HCT116 (cell line): ENCODE results near the gene ADGRD1. TPM values are rescaled to one million over a fixed set of nuclear protein-coding genes. Genes with fewer than 3 reads are reported as not detected.

Experiments used
- ATAC-seq: fragments of 200-7000 bp; cut with Tn5 transposase; 2 replicates; pipeline ENCODE4 v1.9.1; 2020; ENCODE audit warnings: mild to moderate bottlenecking, moderate library complexity
- BruUV-seq: library from RNA; stranded (reverse); fragments of 400-500 nt; replicated peaks from 2 replicates; lab custom pipeline; 2021; lab: Mats Ljungman, UMichigan
- CTCF ChIA-PET: fragments of 300-600 bp; sonication (Branson Sonifier 250); formaldehyde crosslinking; loops from one replicate; lab custom pipeline; 2021; ENCODE audit warnings: antibody characterized with exemption; lab: Charles Lee
- POLR2A ChIA-PET: fragments of 300-600, 350-600 bp; sonication (Branson Sonifier 250); formaldehyde crosslinking; loops from one replicate; lab custom pipeline; 2021; ENCODE audit warnings: antibody characterized with exemption; lab: Charles Lee
- RAD21 ChIA-PET, 2 experiments: fragments of 300-600 bp; sonication (Branson Sonifier 250); formaldehyde crosslinking; loops; one replicate each; lab custom pipeline; 2023; ENCODE audit warnings: low total read pairs in 2 of 2; ENCODE audit not compliant: uncharacterized antibody in 2 of 2, unreplicated experiment in 2 of 2, low non-redundant PET in 1 of 2; lab: Charles Lee
- DNase-seq: peaks from one replicate; pipeline ENCODE4 v3.0.0-alpha.2; 2010; ENCODE audit warnings: low read depth, low spot score
- H2AFZ ChIP-seq: fragments of 200-600 bp; shearing (Covaris generic), sonication (generic); 2 replicates; pipeline ENCODE4 v1.6.1; 2017; ENCODE audit warnings: low read depth, mixed run types, mixed read lengths, antibody characterized with exemption, low read length; ENCODE audit not compliant: poor library complexity, severe bottlenecking
- H3K27ac ChIP-seq: 2 replicates; pipeline ENCODE4 v1.5.1; 2012; ENCODE audit warnings: low read depth, low read length
- H3K27me3 ChIP-seq: fragments of 200-600 bp; sonication (generic); 2 replicates; pipeline ENCODE4 v1.6.1; 2016; ENCODE audit warnings: mixed run types, low read length, mixed read lengths; ENCODE audit not compliant: insufficient read depth
- H3K36me3 ChIP-seq, 2 experiments: fragments of 200-500 bp in 1 of 2; fragments of 200-600 bp in 1 of 2; sonication (Bioruptor generic) in 1 of 2; sonication (generic) in 1 of 2; 2 replicates each; pipeline versions ENCODE4 v1.5.1 to v1.6.1; 2014 to 2016; ENCODE audit warnings: low read length in 2 of 2, inconsistent platforms in 1 of 2, mixed read lengths in 1 of 2, mixed run types in 1 of 2; ENCODE audit not compliant: insufficient read depth in 2 of 2, control insufficient read depth in 1 of 2
- H3K4me1 ChIP-seq, 2 experiments: fragments of 200-600 bp in 1 of 2; sonication (generic) in 1 of 2; 2 replicates each; pipeline versions ENCODE4 v1.5.1 to v1.6.1; 2012 to 2017; ENCODE audit warnings: low read length in 2 of 2, inconsistent platforms in 1 of 2, mild to moderate bottlenecking in 1 of 2, mixed read lengths in 1 of 2, mixed run types in 1 of 2, moderate library complexity in 1 of 2; ENCODE audit not compliant: insufficient read depth in 2 of 2, control insufficient read depth in 1 of 2
- H3K4me2 ChIP-seq: fragments of 200-600 bp; sonication (generic); 2 replicates; pipeline ENCODE4 v1.6.1; 2017; ENCODE audit warnings: mixed run types, low read length, mixed read lengths
- H3K4me3 ChIP-seq, 2 experiments: fragments of 200-600 bp in 1 of 2; sonication (generic) in 1 of 2; replicated peaks in 1 of 2; 2 replicates each; pipeline ENCODE4 v1.5.1; 2011 to 2016; ENCODE audit warnings: low read length in 2 of 2, control low read depth in 1 of 2, low read depth in 1 of 2, mild to moderate bottlenecking in 1 of 2, mixed read lengths in 1 of 2, mixed run types in 1 of 2
- H3K79me2 ChIP-seq: fragments of 200-600 bp; sonication (generic); 2 replicates; pipeline ENCODE4 v1.6.1; 2017; ENCODE audit warnings: mild to moderate bottlenecking, mixed run types, low read length, moderate library complexity, mixed read lengths; ENCODE audit not compliant: insufficient read depth
- H3K9ac ChIP-seq: fragments of 200-600 bp; sonication (generic); 2 replicates; pipeline ENCODE4 v1.6.1; 2016; ENCODE audit warnings: low read length, mixed read lengths
- H3K9me2 ChIP-seq: fragments of 200-600 bp; sonication (generic), shearing (Covaris generic); 2 replicates; pipeline ENCODE4 v1.6.1; 2017; ENCODE audit warnings: mixed run types, mild to moderate bottlenecking, moderate library complexity; ENCODE audit not compliant: insufficient read depth
- H3K9me3 ChIP-seq, 2 experiments: fragments of 200-500 bp in 1 of 2; fragments of 200-600 bp in 1 of 2; sonication (Bioruptor generic) in 1 of 2; sonication (generic) in 1 of 2; 2 replicates each; pipeline ENCODE4 v1.6.1; 2014 to 2017; ENCODE audit warnings: low read length in 2 of 2, mixed read lengths in 2 of 2, inconsistent platforms in 1 of 2, low read depth in 1 of 2, mild to moderate bottlenecking in 1 of 2, mixed run types in 1 of 2, moderate library complexity in 1 of 2; ENCODE audit not compliant: control insufficient read depth in 1 of 2, insufficient read depth in 1 of 2
- H4K20me1 ChIP-seq: fragments of 200-600 bp; sonication (generic), shearing (Covaris generic); 2 replicates; pipeline ENCODE4 v1.6.1; 2017; ENCODE audit warnings: mixed run types, mild to moderate bottlenecking, moderate library complexity; ENCODE audit not compliant: insufficient read depth
- CBX3 ChIP-seq: IDR thresholded peaks from 2 replicates; pipeline ENCODE4 v1.6.1; 2012; ENCODE audit warnings: low read depth
- EGR1 ChIP-seq: IDR thresholded peaks from 2 replicates; pipeline ENCODE4 v1.6.1; 2012; ENCODE audit warnings: low read depth
- ELF1 ChIP-seq: IDR thresholded peaks from 2 replicates; pipeline ENCODE4 v1.6.1; 2012; ENCODE audit warnings: low read depth, borderline replicate concordance
- EZH2phosphoT487 ChIP-seq: fragments of 200-600 bp; IDR thresholded peaks from 2 replicates; pipeline ENCODE4 v1.6.1; 2018; ENCODE audit warnings: antibody characterized with exemption, borderline replicate concordance
- FOSL1 ChIP-seq: IDR thresholded peaks from 2 replicates; pipeline ENCODE4 v1.6.1; 2012; ENCODE audit warnings: low read depth
- JUND ChIP-seq: IDR thresholded peaks from 2 replicates; pipeline ENCODE4 v1.6.1; 2012
- POLR2AphosphoS5 ChIP-seq: IDR thresholded peaks from 2 replicates; pipeline ENCODE4 v1.6.1; 2011; ENCODE audit warnings: mild to moderate bottlenecking, low read depth, low read length, moderate library complexity
- RAD21 ChIP-seq: IDR thresholded peaks from 2 replicates; pipeline ENCODE4 v1.6.1; 2012; ENCODE audit warnings: low read depth, mild to moderate bottlenecking
- SIN3A ChIP-seq: IDR thresholded peaks from 2 replicates; pipeline ENCODE4 v1.6.1; 2012; ENCODE audit warnings: low read depth
- SP1 ChIP-seq: IDR thresholded peaks from 2 replicates; pipeline ENCODE4 v1.6.1; 2012; ENCODE audit warnings: low read depth
- ZFX ChIP-seq: fragments of 450-650 bp; IDR thresholded peaks from 2 replicates; pipeline ENCODE4 v1.6.1; 2017
- ZNF274 ChIP-seq: fragments of 200-500 bp; sonication (Bioruptor generic); IDR thresholded peaks from 2 replicates; pipeline ENCODE4 v1.6.1; 2014; ENCODE audit warnings: mild to moderate bottlenecking, low read depth, low read length, inconsistent platforms
- intact Hi-C: fragments of 100-400 bp; cut with micrococcal nuclease; formaldehyde crosslinking; loops from 2 replicates; pipeline ENCODE4 v1.10.0; 2022
- total RNA-seq: library from RNA; stranded (reverse); gene quantifications from one replicate; pipeline ENCODE4 v1.2.1, GENCODE V29; 2021; ENCODE audit not compliant: unreplicated experiment
- TF ChIP-seq, protein P1 (sequence below): IDR thresholded peaks from 2 replicates; pipeline ENCODE4 v1.6.1; 2012; ENCODE audit warnings: low read depth
- TF ChIP-seq, protein P2 (sequence below), 3 experiments: fragments of 200-600 bp in 1 of 3; sonication (generic) in 1 of 3; IDR thresholded peaks in 2 of 3; conservative IDR thresholded peaks in 1 of 3; 2 replicates each; pipeline ENCODE4 v1.5.1; 2012 to 2017; ENCODE audit warnings: low read depth in 2 of 3, low read length in 2 of 3, antibody characterized with exemption in 1 of 3, borderline replicate concordance in 1 of 3, control low read depth in 1 of 3, mild to moderate bottlenecking in 1 of 3, mixed read lengths in 1 of 3, mixed run types in 1 of 3, moderate library complexity in 1 of 3; ENCODE audit not compliant: insufficient read depth in 1 of 3
- TF ChIP-seq, protein P3 (sequence below): IDR thresholded peaks from 2 replicates; pipeline ENCODE4 v1.6.1; 2011; ENCODE audit warnings: mild to moderate bottlenecking, low read length, moderate library complexity; ENCODE audit not compliant: insufficient replicate concordance; ENCODE audit errors: extremely low read depth

Gene ADGRD1
- total RNA-seq, 1 experiment from 2014 or later, result 0.44 TPM

DNA sequence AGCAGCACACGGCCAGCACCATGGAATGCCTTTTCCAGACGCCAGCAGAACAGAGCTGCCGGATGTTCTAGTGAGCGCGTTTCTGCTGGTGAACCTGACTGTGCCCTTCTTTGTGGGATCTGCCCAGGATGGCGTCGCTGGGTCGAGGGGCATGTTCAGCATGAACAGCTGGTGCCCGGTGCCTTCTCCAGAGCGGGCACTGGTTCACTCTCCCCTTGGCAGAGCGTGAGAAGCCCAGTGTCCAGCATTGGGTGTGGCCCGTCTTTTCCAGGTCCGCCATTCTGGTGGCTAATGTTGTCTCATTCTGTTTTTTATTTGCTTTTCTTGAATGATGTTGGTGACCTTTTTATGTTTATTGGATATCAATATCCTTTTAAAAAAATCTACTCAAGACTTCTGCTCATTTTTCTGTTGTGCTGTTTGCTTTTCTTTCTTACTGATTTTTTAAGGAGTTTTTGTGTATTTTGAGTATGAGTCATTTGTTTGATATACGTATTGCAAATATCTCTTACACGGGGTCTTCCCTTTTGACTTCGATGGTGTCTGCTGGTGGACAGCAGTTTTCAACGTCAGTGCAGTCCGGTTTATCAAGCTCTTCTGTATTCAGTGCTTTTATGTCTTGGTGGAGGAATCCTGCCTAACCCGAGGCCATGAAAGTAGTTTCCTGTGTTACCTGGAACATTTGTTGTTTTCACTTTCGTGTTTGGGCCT lies 74.3 kb downstream of the ADGRD1 start:
- no peak for TF ChIP-seq SP1
- TF ChIP-seq SIN3A, result no peak
- TF ChIP-seq JUND, result no peak
- no peak for TF ChIP-seq EZH2phosphoT487
- no peak for TF ChIP-seq ZFX
- TF ChIP-seq, protein P1, sequence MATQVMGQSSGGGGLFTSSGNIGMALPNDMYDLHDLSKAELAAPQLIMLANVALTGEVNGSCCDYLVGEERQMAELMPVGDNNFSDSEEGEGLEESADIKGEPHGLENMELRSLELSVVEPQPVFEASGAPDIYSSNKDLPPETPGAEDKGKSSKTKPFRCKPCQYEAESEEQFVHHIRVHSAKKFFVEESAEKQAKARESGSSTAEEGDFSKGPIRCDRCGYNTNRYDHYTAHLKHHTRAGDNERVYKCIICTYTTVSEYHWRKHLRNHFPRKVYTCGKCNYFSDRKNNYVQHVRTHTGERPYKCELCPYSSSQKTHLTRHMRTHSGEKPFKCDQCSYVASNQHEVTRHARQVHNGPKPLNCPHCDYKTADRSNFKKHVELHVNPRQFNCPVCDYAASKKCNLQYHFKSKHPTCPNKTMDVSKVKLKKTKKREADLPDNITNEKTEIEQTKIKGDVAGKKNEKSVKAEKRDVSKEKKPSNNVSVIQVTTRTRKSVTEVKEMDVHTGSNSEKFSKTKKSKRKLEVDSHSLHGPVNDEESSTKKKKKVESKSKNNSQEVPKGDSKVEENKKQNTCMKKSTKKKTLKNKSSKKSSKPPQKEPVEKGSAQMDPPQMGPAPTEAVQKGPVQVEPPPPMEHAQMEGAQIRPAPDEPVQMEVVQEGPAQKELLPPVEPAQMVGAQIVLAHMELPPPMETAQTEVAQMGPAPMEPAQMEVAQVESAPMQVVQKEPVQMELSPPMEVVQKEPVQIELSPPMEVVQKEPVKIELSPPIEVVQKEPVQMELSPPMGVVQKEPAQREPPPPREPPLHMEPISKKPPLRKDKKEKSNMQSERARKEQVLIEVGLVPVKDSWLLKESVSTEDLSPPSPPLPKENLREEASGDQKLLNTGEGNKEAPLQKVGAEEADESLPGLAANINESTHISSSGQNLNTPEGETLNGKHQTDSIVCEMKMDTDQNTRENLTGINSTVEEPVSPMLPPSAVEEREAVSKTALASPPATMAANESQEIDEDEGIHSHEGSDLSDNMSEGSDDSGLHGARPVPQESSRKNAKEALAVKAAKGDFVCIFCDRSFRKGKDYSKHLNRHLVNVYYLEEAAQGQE, result no peak
- TF ChIP-seq POLR2AphosphoS5, result no peak
- no peak for TF ChIP-seq ZNF274
- TF ChIP-seq EGR1, result no peak
- no peak for TF ChIP-seq CBX3
- TF ChIP-seq ELF1, result no peak
- TF ChIP-seq, protein P2, sequence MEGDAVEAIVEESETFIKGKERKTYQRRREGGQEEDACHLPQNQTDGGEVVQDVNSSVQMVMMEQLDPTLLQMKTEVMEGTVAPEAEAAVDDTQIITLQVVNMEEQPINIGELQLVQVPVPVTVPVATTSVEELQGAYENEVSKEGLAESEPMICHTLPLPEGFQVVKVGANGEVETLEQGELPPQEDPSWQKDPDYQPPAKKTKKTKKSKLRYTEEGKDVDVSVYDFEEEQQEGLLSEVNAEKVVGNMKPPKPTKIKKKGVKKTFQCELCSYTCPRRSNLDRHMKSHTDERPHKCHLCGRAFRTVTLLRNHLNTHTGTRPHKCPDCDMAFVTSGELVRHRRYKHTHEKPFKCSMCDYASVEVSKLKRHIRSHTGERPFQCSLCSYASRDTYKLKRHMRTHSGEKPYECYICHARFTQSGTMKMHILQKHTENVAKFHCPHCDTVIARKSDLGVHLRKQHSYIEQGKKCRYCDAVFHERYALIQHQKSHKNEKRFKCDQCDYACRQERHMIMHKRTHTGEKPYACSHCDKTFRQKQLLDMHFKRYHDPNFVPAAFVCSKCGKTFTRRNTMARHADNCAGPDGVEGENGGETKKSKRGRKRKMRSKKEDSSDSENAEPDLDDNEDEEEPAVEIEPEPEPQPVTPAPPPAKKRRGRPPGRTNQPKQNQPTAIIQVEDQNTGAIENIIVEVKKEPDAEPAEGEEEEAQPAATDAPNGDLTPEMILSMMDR (IDR thresholded peaks at IDR 0.05 in 2 of 3, conservative IDR thresholded peaks at IDR 0.05 in 1 of 3; ENCODE audit: borderline replicate concordance in 1 of 3, insufficient read depth in 1 of 3, low read depth in 2 of 3, low read length in 2 of 3), result no peak
- no peak for TF ChIP-seq RAD21
- TF ChIP-seq, protein P3, sequence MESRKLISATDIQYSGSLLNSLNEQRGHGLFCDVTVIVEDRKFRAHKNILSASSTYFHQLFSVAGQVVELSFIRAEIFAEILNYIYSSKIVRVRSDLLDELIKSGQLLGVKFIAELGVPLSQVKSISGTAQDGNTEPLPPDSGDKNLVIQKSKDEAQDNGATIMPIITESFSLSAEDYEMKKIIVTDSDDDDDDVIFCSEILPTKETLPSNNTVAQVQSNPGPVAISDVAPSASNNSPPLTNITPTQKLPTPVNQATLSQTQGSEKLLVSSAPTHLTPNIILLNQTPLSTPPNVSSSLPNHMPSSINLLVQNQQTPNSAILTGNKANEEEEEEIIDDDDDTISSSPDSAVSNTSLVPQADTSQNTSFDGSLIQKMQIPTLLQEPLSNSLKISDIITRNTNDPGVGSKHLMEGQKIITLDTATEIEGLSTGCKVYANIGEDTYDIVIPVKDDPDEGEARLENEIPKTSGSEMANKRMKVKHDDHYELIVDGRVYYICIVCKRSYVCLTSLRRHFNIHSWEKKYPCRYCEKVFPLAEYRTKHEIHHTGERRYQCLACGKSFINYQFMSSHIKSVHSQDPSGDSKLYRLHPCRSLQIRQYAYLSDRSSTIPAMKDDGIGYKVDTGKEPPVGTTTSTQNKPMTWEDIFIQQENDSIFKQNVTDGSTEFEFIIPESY, result no peak
- TF ChIP-seq FOSL1, result no peak
- no peaks in the 10 kb centered on the region for H3K36me3 ChIP-seq
- H2AFZ ChIP-seq, result no peak overlapping the region
- ATAC-seq (no peak), DNase-seq (no peak)
- H3K9ac ChIP-seq, result no peak overlapping the region
- H3K4me1 ChIP-seq, result no peaks in the 10 kb centered on the region
- H3K9me2 ChIP-seq, result no peaks in the 10 kb centered on the region
- H3K27ac ChIP-seq, result no peak overlapping the region
- H3K27me3 ChIP-seq, result peaks cover 7% of the 10 kb centered on the region; the same call in 1 of the 2 replicates
- intact Hi-C loops, result no loop called here
- POLR2A ChIA-PET, result no interaction called here
- no peaks in the 10 kb centered on the region for H3K79me2 ChIP-seq
- H4K20me1 ChIP-seq, result no peaks in the 10 kb centered on the region
- no peak overlapping the region for H3K4me3 ChIP-seq
- H3K4me2 ChIP-seq, result no peak overlapping the region
- H3K9me3 ChIP-seq, result no peaks in the 10 kb centered on the region
- BruUV-seq, result no TSS peak
- CTCF ChIA-PET, result no interaction called here
- RAD21 ChIA-PET, result no interaction called here
